Immature natural killer cell (primary cell): Measurements from ENCODE around the gene ADSS2. TPM values are rescaled to one million over a fixed set of nuclear protein-coding genes. Genes with fewer than 3 reads are reported as not detected.

ENCODE experiments used
- DNase-seq, 3 donors: peaks; one replicate each; pipeline ENCODE4 v3.0.0; 2022; ENCODE audit warnings: mixed read lengths in 1 of 3
- H3K27ac Mint-ChIP-seq, 6 donors: one replicate each; pipeline ENCODE4 v1.8.0; 2020; ENCODE audit warnings: mixed read lengths in 6 of 6, mild to moderate bottlenecking in 5 of 6, inconsistent platforms in 4 of 6, moderate library complexity in 3 of 6
- H3K27me3 Mint-ChIP-seq, 3 donors: one replicate each; pipeline ENCODE4 v1.8.0; 2020 to 2021; ENCODE audit warnings: low read depth in 3 of 3, mild to moderate bottlenecking in 3 of 3, mixed read lengths in 3 of 3, moderate library complexity in 3 of 3, inconsistent platforms in 1 of 3
- H3K36me3 Mint-ChIP-seq, 3 donors: one replicate each; pipeline ENCODE4 v1.8.0; 2020; ENCODE audit warnings: mixed read lengths in 3 of 3, inconsistent platforms in 2 of 3, mild to moderate bottlenecking in 2 of 3
- H3K4me1 Mint-ChIP-seq, 2 donors: one replicate each; pipeline ENCODE4 v1.8.0; 2020; ENCODE audit warnings: inconsistent platforms in 2 of 2, mild to moderate bottlenecking in 2 of 2, mixed read lengths in 2 of 2, moderate library complexity in 1 of 2
- H3K4me3 Mint-ChIP-seq, 5 donors: one replicate each; pipeline ENCODE4 v1.8.0; 2020; ENCODE audit warnings: mild to moderate bottlenecking in 5 of 5, mixed read lengths in 5 of 5, inconsistent platforms in 3 of 5, moderate library complexity in 3 of 5
- H3K9me3 Mint-ChIP-seq, 6 donors: one replicate each; pipeline ENCODE4 v1.8.0; 2020; ENCODE audit warnings: mild to moderate bottlenecking in 6 of 6, mixed read lengths in 6 of 6, inconsistent platforms in 4 of 6, moderate library complexity in 3 of 6
- polyA plus RNA-seq, 3 donors: library from polyadenylated mRNA; unstranded; fragments of 300-500 nt; fragmentation: Illumina TruSeq; gene quantifications; one replicate each; pipeline ENCODE4 v1.2.3, GENCODE V29; 2021

Gene ADSS2
- polyA plus RNA-seq, 3 donors from 2014 or later = 28.8 to 44.7 (median 30.0) TPM

- H3K36me3 Mint-ChIP-seq = peaks cover 51 to 62% (median 52%) of the 10 kb centered on the region in 3 donors
- DNase-seq = no peak
- H3K27me3 Mint-ChIP-seq = no peaks in the 10 kb centered on the region
- H3K9me3 Mint-ChIP-seq = peaks cover 2 to 13% (median 7%) of the 10 kb centered on the region in 6 donors
- H3K4me3 Mint-ChIP-seq = no peak overlapping the region
- peak overlapping the region in 4 of 6 donors; percentile 34 to 92 (median 88) for H3K27ac Mint-ChIP-seq
- H3K4me1 Mint-ChIP-seq = peaks cover 19 to 32% of the 10 kb centered on the region in 2 donors
These were observed 45.9 kb downstream of the ADSS2 start for GRCh38 chr1:244405856-244406255.

- H3K9me3 Mint-ChIP-seq = peaks cover 2 to 14% (median 7%) of the 10 kb centered on the region in 6 donors
- no peak overlapping the region for H3K4me3 Mint-ChIP-seq
These were observed 48.3 kb downstream of the ADSS2 start for GRCh38 chr1:244403431-244403830.

GRCh38 chr1:244400974-244401373 is 50.7 kb downstream of the ADSS2 start:
- Mint-ChIP-seq H3K9me3 (peaks cover 2 to 14% (median 8%) of the 10 kb centered on the region in 6 donors), H3K27me3 (peaks cover 0 to 6% (median 0%) of the 10 kb centered on the region in 3 donors), H3K36me3 (peaks cover 31 to 44% (median 38%) of the 10 kb centered on the region in 3 donors), H3K4me1 (peaks cover 12 to 21% of the 10 kb centered on the region in 2 donors), H3K4me3 (no peak overlapping the region), H3K27ac (peak overlapping the region in 3 of 6 donors; percentile 38 to 52 (median 45))
- no peak for DNase-seq

More at GRCh38 chr1:244403431-244403830, 48.3 kb downstream of the ADSS2 start:
- Mint-ChIP-seq H3K27me3 (no peaks in the 10 kb centered on the region), H3K36me3 (peaks cover 34 to 48% (median 46%) of the 10 kb centered on the region in 3 donors), H3K4me1 (peaks cover 19 to 33% of the 10 kb centered on the region in 2 donors), H3K27ac (no peak overlapping the region)
- no peak for DNase-seq

- H3K27ac Mint-ChIP-seq = peak overlapping the region in 3 of 6 donors; percentile 32 to 54 (median 44)
- peaks cover 11 to 21% of the 10 kb centered on the region in 2 donors for H3K4me1 Mint-ChIP-seq
- H3K9me3 Mint-ChIP-seq = peaks cover 2 to 13% (median 8%) of the 10 kb centered on the region in 6 donors
- peaks cover 14 to 18% (median 15%) of the 10 kb centered on the region in 3 donors for H3K36me3 Mint-ChIP-seq
- H3K27me3 Mint-ChIP-seq = peaks cover 0 to 6% (median 2%) of the 10 kb centered on the region in 3 donors
- H3K4me3 Mint-ChIP-seq = no peak overlapping the region
- DNase-seq = no peak
These were observed 54.6 kb downstream of the ADSS2 start for GRCh38 chr1:244397131-244397530.

GRCh38 chr1:244395965-244396364 is 55.7 kb downstream of the ADSS2 start:
- Mint-ChIP-seq H3K4me3 (no peak overlapping the region), H3K27ac (peak overlapping the region in 3 of 6 donors; percentile 4 to 54 (median 6)), H3K36me3 (peaks cover 2 to 6% (median 3%) of the 10 kb centered on the region in 3 donors), H3K4me1 (peaks cover 11 to 16% of the 10 kb centered on the region in 2 donors), H3K27me3 (peaks cover 0 to 6% (median 2%) of the 10 kb centered on the region in 3 donors), H3K9me3 (peaks cover 0 to 2% (median under 1%) of the 10 kb centered on the region in 6 donors)
- no peak for DNase-seq

- Mint-ChIP-seq H3K4me1 (peaks cover 11 to 14% of the 10 kb centered on the region in 2 donors), H3K36me3 (peaks cover 0 to 3% (median 0%) of the 10 kb centered on the region in 3 donors), H3K9me3 (peaks cover 0 to 2% (median 0%) of the 10 kb centered on the region in 6 donors), H3K4me3 (no peak overlapping the region), H3K27me3 (peaks cover 0 to 6% (median 2%) of the 10 kb centered on the region in 3 donors), H3K27ac (peak overlapping the region in 4 of 6 donors; percentile 6 to 77 (median 35))
- DNase-seq = no peak
These were observed 56.6 kb downstream of the ADSS2 start for GRCh38 chr1:244394826-244395765.

GRCh38 chr1:244394346-244394745 is 57.4 kb downstream of the ADSS2 start:
- Mint-ChIP-seq H3K27ac (peak overlapping the region in 2 of 6 donors; percentile 17 to 39), H3K9me3 (peaks cover 0 to 2% (median 0%) of the 10 kb centered on the region in 6 donors), H3K4me1 (peaks cover 11 to 14% of the 10 kb centered on the region in 2 donors)

GRCh38 chr1:244393604-244394176 is 58.0 kb downstream of the ADSS2 start:
- Mint-ChIP-seq H3K9me3 (peaks cover 0 to 2% (median 0%) of the 10 kb centered on the region in 6 donors), H3K27me3 (peaks cover 0 to 6% (median 2%) of the 10 kb centered on the region in 3 donors), H3K4me3 (no peak overlapping the region), H3K36me3 (no peaks in the 10 kb centered on the region), H3K27ac (no peak overlapping the region), H3K4me1 (peaks cover 11 to 14% of the 10 kb centered on the region in 2 donors)
- no peak for DNase-seq

More at GRCh38 chr1:244394346-244394745, 57.4 kb downstream of the ADSS2 start:
- Mint-ChIP-seq H3K4me3 (no peak overlapping the region), H3K27me3 (peaks cover 0 to 6% (median 2%) of the 10 kb centered on the region in 3 donors), H3K36me3 (peaks cover 0 to 2% (median 0%) of the 10 kb centered on the region in 3 donors)
- DNase-seq = no peak

- no peak overlapping the region for H3K27ac Mint-ChIP-seq
- H3K9me3 Mint-ChIP-seq = no peaks in the 10 kb centered on the region
These were observed 59.9 kb downstream of the ADSS2 start for GRCh38 chr1:244391761-244392160.

GRCh38 chr1:244388961-244389360 is 62.7 kb downstream of the ADSS2 start:
- no peak for DNase-seq
- no peak overlapping the region for H3K4me3 Mint-ChIP-seq
- H3K4me1 Mint-ChIP-seq = no peaks in the 10 kb centered on the region
- H3K27ac Mint-ChIP-seq = no peak overlapping the region
- H3K36me3 Mint-ChIP-seq = peaks cover 0 to 4% (median 0%) of the 10 kb centered on the region in 3 donors
- no peaks in the 10 kb centered on the region for H3K9me3 Mint-ChIP-seq
- H3K27me3 Mint-ChIP-seq = no peaks in the 10 kb centered on the region

More at GRCh38 chr1:244391761-244392160, 59.9 kb downstream of the ADSS2 start:
- H3K27me3 Mint-ChIP-seq = peaks cover 0 to 2% (median 0%) of the 10 kb centered on the region in 3 donors
- peaks cover 0 to 4% (median 0%) of the 10 kb centered on the region in 3 donors for H3K36me3 Mint-ChIP-seq
- peaks cover 9 to 11% of the 10 kb centered on the region in 2 donors for H3K4me1 Mint-ChIP-seq
- no peak for DNase-seq
- H3K4me3 Mint-ChIP-seq = no peak overlapping the region

- peaks cover 0 to 4% (median 0%) of the 10 kb centered on the region in 3 donors for H3K36me3 Mint-ChIP-seq
- H3K27me3 Mint-ChIP-seq = no peaks in the 10 kb centered on the region
- H3K9me3 Mint-ChIP-seq = no peaks in the 10 kb centered on the region
- H3K4me1 Mint-ChIP-seq = no peaks in the 10 kb centered on the region
- H3K4me3 Mint-ChIP-seq = no peak overlapping the region
- no peak for DNase-seq
- H3K27ac Mint-ChIP-seq = no peak overlapping the region
These were observed 64.3 kb downstream of the ADSS2 start for GRCh38 chr1:244387415-244387814.

- Mint-ChIP-seq H3K9me3 (no peaks in the 10 kb centered on the region), H3K27ac (no peak overlapping the region), H3K4me3 (no peak overlapping the region), H3K4me1 (no peaks in the 10 kb centered on the region), H3K36me3 (peaks cover 0 to 7% (median 6%) of the 10 kb centered on the region in 3 donors), H3K27me3 (no peaks in the 10 kb centered on the region)
- no peak for DNase-seq
These were observed 65.1 kb downstream of the ADSS2 start for GRCh38 chr1:244386595-244386994.

GRCh38 chr1:244384066-244384465 is 67.6 kb downstream of the ADSS2 start:
- Mint-ChIP-seq H3K27ac (no peak overlapping the region), H3K27me3 (peaks cover 0 to 1% (median 1%) of the 10 kb centered on the region in 3 donors), H3K9me3 (no peaks in the 10 kb centered on the region), H3K4me1 (no peaks in the 10 kb centered on the region), H3K4me3 (no peak overlapping the region), H3K36me3 (peaks cover 0 to 7% (median 6%) of the 10 kb centered on the region in 3 donors)
- no peak for DNase-seq
